ENCODE data around the gene SLIT3.

DNA sequence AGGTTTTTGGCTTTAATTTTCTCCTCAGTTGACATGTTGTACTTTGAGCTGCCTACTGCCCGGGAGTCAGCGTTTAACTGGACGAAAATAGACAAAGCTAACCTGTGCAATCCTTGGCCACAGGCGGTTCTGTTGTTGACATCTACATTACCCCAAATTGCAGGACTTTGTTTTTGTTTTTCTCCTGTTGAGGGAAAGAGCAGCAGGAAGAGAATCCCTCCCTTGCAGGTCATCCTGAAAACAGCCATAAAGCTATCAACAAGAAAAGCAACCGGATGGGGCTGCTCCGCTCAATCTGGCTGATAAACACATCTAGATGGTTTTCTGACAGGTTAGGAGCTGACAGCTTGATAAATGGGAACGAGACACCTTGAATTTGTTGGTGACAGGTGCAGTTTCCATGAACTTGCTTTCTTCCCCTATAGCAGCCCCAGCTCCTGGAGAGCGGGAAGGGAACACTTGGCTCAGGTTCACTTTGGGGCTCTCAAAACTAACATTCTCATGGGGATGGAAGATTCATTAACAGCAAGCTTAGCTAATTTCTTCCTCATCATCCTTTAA is 331.5 kb downstream of the SLIT3 start:
- TF ChIP-seq, protein P1, sequence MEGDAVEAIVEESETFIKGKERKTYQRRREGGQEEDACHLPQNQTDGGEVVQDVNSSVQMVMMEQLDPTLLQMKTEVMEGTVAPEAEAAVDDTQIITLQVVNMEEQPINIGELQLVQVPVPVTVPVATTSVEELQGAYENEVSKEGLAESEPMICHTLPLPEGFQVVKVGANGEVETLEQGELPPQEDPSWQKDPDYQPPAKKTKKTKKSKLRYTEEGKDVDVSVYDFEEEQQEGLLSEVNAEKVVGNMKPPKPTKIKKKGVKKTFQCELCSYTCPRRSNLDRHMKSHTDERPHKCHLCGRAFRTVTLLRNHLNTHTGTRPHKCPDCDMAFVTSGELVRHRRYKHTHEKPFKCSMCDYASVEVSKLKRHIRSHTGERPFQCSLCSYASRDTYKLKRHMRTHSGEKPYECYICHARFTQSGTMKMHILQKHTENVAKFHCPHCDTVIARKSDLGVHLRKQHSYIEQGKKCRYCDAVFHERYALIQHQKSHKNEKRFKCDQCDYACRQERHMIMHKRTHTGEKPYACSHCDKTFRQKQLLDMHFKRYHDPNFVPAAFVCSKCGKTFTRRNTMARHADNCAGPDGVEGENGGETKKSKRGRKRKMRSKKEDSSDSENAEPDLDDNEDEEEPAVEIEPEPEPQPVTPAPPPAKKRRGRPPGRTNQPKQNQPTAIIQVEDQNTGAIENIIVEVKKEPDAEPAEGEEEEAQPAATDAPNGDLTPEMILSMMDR (IDR thresholded peaks at IDR 0.05; ENCODE audit: low read depth, low read length): no peak
- TF ChIP-seq EZH2phosphoT487 (IDR thresholded peaks at IDR 0.05; ENCODE audit: low read depth): no peak
